Astrocyte of the spinal cord (primary cell): ENCODE results near the gene C1orf198.

Source experiments
- DNase-seq: peaks from one replicate; pipeline ENCODE4 v3.0.0; 2011; ENCODE audit warnings: low read depth, low spot score
- H3K4me3 ChIP-seq: 2 replicates; pipeline ENCODE4 v1.5.1; 2011; ENCODE audit warnings: low read depth, mild to moderate bottlenecking, low read length, moderate library complexity
- in situ Hi-C: cut with HindIII; loops from 2 replicates; pipeline ENCODE4 v1.10.0; 2017; ENCODE audit warnings: low sequenced_read_pairs
- TF ChIP-seq, protein P1 (sequence below): IDR thresholded peaks from 2 replicates; pipeline ENCODE4 v1.5.1; 2012; ENCODE audit warnings: low read depth, mild to moderate bottlenecking, low read length, inconsistent platforms

The C1orf198 gene

DNA sequence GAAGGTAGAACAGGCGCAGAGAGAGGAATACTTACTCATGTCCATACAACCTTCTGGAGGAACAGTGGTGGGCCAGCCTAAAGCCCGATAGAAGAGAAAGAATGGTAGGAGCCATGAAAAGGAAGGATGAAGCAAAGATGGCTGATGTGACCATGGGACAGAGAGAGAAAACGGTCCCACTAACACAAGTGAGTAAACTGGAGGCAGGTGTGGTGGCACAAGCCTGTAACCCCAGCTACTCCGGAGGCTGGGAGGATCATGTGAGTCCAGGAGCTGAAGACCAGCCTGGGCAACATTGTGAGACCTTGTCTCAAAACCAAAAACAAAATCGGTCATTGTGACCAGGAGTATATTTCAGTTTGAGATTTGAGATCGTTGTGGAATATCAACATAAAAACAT lies 49.4 kb downstream of the C1orf198 start:
- in situ Hi-C loops = no loop called here
- TF ChIP-seq, protein P1, sequence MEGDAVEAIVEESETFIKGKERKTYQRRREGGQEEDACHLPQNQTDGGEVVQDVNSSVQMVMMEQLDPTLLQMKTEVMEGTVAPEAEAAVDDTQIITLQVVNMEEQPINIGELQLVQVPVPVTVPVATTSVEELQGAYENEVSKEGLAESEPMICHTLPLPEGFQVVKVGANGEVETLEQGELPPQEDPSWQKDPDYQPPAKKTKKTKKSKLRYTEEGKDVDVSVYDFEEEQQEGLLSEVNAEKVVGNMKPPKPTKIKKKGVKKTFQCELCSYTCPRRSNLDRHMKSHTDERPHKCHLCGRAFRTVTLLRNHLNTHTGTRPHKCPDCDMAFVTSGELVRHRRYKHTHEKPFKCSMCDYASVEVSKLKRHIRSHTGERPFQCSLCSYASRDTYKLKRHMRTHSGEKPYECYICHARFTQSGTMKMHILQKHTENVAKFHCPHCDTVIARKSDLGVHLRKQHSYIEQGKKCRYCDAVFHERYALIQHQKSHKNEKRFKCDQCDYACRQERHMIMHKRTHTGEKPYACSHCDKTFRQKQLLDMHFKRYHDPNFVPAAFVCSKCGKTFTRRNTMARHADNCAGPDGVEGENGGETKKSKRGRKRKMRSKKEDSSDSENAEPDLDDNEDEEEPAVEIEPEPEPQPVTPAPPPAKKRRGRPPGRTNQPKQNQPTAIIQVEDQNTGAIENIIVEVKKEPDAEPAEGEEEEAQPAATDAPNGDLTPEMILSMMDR = no peak

DNA sequence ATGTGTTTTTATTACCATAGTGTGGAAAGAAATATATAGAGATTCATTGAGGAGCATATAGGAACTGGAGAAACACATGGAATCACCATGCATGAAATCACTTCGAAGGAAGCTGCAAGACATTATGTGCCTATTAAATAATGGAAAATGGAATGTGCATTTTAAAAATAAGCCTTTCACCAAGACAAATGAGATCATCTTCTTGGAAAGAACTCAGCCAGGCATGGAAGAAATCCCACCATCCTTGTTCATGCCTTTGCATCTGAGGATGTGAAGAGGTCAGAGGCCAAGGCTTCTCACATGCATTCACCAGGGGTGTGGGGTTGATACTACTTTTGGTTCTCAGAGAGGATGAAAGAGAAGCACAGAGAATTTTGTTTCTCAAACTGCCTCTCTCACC lies 50.0 kb downstream of the C1orf198 start:
- in situ Hi-C loops = no loop called here
- no peak for DNase-seq
- H3K4me3 ChIP-seq = no peak overlapping the region
- TF ChIP-seq, protein P1 = no peak

More for the DNA sequence above, 49.4 kb downstream of the C1orf198 start:
- H3K4me3 ChIP-seq = no peak overlapping the region
- no peak for DNase-seq

DNA sequence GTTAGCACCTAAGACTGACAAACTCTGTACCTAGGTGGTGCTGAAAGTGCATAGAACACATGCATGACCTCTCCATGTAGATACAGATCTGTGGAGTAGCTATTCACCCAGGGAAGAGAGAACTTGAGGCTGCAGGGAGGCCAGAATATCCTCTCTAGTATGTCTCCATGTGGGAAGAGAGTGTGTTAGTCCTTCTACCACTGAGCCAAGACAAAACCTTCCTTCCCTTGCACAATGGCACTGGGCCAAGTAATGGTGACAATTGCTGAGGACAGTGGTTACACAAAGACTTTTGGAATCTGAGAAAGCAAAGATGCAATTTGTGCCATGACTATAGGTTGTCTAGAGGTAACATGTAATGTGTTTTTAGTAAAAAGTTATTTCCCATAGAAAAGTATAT lies 52.3 kb downstream of the C1orf198 start:
- in situ Hi-C loops = no loop called here
- no peak for DNase-seq
- no peak overlapping the region for H3K4me3 ChIP-seq
- TF ChIP-seq, protein P1 = no peak

DNA sequence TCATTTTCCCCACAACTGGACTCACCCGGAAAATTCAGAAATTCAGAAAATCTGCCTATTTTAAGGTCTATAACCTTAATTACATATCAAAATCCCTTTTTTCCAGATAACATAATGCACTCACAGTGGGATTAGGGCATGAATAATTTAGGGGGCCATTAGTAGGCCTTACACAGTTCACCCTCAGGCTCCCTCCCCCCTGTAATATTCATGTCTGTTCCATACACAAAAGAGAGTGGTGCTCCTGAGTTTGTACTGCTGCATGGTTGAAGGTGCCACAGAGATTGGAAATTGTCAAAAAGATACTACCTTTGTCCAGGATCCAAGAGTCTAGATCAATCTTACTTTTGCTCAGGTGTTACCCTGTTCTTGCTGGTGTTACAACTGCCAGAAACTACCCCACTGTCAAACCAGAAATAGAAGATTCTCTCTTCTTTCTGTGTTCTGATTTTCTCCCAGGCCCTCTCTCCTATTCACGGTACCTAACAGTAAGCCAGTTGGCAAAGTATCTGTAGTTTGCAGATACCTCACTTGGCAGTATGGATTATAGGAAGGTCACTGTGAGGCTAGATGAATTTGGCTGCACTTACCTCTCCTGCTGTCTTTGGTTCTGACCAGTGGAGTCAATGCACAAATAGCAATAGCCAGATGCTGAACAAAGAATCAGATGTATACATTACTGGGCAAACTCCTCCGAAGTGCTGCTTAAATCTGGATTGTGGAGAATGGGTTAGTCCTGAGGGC lies 53.2 kb downstream of the C1orf198 start:
- TF ChIP-seq, protein P1 = no peak
- in situ Hi-C loops = no loop called here
- no peak overlapping the region for H3K4me3 ChIP-seq
- no peak for DNase-seq

DNA sequence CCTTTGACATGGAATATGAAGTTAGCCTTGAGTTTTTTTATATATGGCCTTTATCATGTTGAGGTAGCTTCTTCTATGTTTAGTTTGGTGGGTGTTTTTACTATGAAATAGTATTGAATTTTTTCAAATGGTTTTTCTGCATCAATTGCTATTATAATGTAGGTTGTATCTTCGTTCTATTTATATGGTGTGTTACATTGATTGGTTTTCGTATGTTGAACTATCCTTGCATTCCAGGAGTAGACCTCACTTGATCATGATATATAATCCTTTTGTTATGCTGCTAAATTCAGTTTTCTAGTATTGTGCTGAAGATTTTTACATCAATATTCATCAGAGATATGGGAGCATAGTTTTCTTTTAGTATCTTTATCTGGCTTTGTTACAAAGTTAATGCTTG lies 55.8 kb downstream of the C1orf198 start:
- H3K4me3 ChIP-seq = no peak overlapping the region
- TF ChIP-seq, protein P1 = no peak
- in situ Hi-C loops = no loop called here
- DNase-seq = no peak

DNA sequence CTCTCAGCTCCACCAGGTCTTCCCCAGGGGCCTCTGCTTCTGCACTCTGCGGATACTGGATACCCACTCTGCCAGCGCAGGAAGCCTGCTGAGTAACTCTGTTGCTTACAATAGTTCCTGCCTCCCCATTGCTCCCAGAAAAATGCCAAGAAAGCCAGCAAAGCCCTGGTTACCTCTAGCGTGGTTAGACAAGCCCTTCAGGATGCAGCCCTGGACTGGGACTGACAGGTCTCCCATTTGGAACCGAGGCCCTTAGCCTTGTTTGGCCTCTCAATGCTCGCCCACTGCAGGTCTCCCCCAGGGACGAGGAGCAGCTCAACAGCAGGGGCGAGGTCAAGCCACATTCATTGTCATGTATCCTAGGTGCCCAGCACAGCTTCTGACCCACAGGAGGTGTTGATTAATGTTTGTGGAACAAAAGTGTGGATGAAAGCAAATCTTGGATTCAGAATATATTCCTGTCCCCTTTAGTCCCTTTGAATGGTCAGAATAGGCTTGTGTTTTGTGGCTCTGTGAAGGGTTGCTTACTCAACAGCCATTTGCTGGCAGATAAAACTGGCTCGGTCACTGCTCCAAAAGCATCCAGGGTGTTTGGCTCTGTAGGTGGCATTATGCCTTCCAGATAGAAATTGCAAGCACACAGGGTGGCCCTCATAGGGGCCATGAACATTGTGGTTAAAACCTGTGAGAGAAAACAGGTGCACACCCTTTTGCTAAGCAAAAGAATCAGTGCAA lies 58.9 kb downstream of the C1orf198 start:
- H3K4me3 ChIP-seq = no peak overlapping the region
- in situ Hi-C loops = no loop called here
- DNase-seq = no peak
- TF ChIP-seq, protein P1 = no peak
